NCI-H510A treated with DMSO at 0.1 percent for 48 hours (cell line): ENCODE results near the gene SUN2.

Source experiments
- DNase-seq: peaks from one replicate; lab custom pipeline; 2025; lab: John Stamatoyannopoulos, UW

SUN2 gene

GRCh38 chr22:38716271-38716670, 39.5 kb downstream of the SUN2 start:
- no peak for DNase-seq

GRCh38 chr22:38715852-38716251, 39.9 kb downstream of the SUN2 start:
- DNase-seq: no peak

- DNase-seq: peak; percentile 71
These were observed 40.5 kb downstream of the SUN2 start for GRCh38 chr22:38715176-38715764.

DNA sequence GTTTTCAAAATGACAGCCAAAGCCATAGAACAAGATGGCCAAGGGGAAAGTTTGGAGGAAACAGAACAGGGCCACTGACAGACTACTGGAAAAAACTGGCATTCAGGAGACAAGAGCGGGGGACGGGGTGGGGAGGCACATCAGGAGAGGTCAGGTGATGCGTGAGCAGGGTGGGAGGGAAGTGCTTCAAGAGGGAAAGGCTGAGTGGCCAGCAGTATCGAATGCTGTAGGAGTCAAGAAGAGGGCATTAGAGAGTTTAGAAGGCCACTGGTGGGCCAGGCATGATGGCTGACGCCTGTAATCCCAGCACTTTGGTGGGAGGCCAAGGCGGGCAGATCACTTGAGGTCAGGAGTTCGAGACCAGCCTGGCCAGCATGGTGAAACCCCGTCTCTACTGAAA, 41.9 kb downstream of the SUN2 start:
- DNase-seq: no peak

GRCh38 chr22:38712486-38713207, 43.2 kb downstream of the SUN2 start:
- DNase-seq: no peak

DNA sequence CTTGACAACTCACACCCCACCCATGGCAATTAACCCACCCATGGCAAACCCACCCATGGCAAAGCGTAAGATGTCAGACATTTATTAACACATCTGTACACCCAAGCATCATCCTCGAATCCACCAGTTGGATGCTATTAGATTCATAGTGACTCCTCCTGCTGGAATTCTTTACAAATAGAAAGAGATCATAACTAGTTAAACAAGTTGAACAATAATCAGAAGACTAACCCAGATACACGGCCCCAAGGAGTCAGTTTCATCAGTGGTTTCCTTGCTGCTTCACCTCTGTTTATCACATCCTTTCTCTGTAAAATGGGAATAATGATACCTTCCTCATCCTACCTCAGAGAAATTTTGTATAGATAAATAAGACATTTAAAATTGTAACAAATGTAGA, 44.9 kb downstream of the SUN2 start:
- no peak for DNase-seq

GRCh38 chr22:38710351-38710750, 45.4 kb downstream of the SUN2 start:
- DNase-seq: no peak

- DNase-seq: no peak
These were observed 46.5 kb downstream of the SUN2 start for GRCh38 chr22:38709306-38709705.

DNA sequence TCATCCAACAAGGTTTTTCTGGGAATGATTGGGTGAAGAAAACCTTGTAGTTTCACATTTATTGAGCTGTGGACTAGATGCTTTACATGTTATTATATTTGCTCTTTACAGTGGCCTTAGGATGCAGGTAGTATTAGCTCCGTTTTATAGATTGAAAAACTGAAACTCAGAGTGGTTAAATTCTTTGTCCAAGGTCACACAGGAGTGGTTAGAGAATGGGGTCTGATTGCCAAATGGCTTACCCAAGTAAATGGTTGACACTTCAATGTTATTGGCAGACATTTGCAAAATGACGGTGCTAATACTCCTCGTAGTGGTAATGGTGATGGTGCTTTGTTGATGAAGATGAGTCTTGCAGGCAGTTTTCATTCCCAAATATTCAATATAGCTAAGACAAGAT, 47.8 kb downstream of the SUN2 start:
- DNase-seq: no peak

- peak; percentile 9 for DNase-seq
These were observed 48.5 kb downstream of the SUN2 start for GRCh38 chr22:38707346-38707745.

DNA sequence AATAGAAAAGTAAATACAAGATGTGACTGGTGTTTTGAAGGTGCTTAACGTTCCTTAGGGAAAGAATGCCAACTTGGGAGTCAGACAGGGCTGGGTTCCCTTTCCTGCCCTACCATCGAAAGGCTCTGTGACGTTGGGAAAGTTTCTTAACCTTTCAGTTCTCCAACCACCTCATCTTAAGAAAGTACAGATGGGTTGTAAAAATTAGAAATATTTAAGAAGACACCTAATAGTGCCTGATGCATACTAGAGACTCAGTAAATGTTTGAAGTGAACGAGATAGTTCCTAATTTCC, 49.0 kb downstream of the SUN2 start:
- no peak for DNase-seq

DNA sequence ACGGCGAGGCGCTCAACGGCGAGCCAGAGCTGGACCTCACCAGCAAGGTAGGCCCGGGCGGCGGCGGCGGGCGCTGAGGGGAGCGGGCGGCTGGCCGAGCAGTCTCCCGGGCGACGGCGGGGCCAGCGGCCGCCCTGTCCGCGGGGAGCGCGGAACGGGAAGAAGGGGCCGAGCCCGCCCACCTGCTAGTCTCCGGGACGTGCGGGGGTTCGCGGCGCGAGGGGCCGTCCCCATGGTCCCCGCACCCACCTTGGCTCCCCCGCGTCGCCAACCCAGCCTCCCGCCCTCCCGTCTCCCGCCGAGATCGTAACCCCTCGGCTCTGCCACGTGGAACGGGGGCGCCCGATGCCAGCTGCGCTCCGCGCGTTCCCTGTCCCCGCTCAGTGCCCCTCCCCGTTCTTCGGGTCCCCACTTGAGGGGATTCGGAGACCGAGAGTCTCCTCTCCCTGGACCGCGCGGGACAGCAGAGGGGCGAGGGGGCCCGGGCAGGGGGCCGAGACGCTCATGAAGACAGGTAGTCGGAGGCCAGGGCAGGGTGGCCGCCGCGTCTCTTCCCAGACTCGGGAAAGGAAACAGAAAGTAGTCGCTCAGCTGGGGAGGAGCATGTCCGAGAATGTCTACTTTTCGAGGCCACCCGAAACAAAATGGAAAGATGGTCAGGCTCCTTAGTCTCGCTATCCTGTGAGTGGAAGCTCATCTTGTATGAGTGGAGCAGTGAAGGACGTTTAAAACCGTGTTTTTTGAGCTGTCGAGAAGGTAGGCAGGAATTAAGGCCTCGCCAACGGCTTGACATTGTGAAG, 49.5 kb downstream of the SUN2 start:
- DNase-seq: no peak

DNA sequence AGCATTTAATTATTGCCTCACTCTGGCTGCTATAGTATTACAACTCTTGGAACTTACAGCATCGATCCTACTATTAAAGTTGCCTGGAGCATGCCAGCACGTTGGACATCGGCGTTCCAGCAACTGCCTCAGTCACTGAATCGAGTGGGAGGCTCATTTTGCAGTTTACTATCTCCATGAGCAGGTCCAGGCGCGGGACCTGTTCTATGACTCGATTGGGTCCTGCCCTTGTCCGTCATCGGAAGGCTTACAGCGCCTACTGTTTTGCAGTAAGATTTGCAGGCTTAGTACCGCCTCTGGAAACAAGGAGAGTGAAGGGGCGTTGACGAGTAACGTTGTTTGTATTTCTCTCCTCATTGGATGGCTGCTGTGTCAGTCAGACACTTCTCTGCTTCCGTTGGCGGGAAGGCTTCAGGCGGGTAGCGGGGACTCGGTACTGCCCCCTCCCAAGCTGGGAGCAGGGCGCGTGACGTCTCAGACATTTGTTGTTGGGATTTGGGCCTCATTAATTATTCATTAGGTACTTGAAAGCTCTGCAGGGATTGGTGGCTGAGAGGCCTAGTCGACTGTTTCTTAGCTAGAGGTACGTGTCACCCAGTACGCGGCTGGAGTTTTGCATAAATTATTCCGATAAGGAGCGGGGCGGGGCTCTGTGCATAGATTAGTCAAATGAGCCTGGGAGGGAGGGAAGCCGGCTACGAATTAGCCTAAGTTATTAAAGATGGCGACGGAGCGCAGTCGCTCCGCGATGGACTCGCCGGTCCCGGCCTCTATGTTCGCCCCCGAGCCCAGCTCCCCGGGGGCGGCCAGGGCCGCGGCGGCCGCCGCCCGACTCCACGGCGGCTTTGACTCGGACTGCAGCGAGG, 50.3 kb downstream of the SUN2 start, which contains the start of gene GTPBP1:
TSS of gene GTPBP1 (plus strand) at position 710 of the 866 bp plus-strand sequence. CDS start at position 722, 12 bp downstream.
- DNase-seq: peak; percentile 98

DNA sequence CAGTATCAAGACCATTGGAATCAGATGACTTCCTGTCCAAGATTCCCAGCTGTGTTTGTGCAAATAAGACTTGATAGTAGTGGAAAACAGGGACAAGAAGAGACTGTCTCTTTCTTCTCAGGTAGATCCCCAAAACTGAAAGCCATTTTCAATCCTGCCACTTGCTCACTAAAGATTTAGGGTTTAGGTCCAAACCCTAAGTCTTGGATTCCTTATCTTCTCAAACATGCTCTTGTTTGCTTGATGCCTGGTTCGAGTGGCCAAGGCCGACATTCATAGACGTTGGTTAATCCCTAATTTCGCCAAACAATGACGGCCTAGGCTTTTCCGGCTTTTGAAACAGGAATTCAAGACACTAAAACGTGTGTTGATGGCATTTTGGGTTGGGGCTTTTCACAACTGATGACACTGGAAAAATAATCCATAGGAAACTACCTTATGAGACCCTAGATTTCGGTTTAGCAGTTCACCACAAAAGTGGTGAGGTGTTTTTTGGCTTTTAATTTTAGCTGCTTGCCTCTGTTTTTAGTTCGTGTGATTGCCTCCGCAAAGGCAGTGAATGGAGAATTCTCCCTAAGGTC, 51.1 kb downstream of the SUN2 start:
- DNase-seq: no peak

DNA sequence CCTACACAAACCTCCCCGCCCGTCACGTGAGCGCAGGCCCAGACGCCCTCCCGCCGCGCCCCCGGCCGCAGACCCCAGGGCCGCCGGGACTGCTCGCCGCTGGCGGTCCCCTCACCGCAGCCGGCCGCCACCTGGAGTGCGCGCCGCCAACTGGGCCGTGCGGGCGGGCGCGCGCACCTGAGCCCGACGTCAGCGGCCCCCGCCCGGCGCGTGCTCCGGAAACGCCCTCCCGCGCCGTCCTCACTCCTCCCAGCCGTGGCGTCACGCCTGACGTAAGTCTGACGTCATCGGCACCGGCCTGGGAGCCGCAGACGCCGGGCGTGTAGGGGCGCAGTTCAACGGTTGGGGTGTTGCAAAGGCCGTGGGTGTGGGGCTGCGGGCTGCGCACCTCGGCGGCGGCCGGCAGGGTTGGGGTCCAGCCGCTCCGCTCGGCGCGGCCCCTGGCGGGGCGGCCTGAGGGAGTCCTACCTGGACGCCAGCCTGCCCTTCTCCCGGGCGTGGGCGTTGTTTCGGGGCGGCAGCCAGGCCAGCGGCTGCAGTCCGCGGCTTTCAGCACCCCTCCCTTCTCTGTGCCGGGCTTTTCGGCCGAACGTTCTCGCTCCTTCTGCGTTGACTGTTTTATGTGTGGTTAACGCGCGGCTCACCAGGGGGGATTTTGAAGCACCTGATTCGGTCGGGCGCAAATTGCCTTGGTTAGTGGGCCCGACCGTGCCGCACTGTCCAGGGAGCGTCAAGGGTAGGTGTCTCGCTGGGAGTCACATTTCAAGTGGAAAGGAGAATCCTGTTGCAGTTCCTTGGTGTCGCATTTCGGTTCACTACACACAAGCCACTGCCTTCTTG, 54.8 kb downstream of the SUN2 start, which contains the start of gene JOSD1:
TSS of gene JOSD1 (minus strand) at position 155 of the 840 bp plus-strand sequence. CDS start 956 bp downstream, outside the sequence.
- DNase-seq: peak; percentile 66

DNA sequence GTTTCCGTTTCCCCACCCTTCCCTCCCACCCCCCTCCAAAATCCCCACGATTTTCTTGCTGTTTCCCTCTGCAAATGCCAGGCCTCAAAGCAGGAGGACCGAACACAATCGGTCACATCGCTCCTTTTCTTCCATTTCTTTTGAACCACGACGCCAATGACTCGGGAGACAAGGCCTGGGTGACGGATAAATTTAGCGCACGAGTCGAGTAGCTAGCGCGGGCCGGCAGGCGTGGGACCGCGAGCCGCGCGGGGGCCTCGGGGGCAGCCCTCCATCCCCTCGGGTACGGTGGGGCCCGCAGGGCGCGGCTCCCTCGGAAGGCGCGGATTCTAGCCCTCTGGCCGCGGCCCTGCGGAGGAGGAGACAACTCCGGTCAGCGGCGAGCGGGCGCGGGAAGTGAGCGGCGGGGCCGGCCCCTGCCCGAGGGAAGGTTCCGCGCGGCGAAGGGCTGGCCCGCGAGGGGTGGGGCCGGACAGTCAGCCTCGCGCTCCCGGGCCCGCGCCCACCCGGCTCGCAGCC, 55.5 kb downstream of the SUN2 start:
- DNase-seq: peak; percentile 66

DNA sequence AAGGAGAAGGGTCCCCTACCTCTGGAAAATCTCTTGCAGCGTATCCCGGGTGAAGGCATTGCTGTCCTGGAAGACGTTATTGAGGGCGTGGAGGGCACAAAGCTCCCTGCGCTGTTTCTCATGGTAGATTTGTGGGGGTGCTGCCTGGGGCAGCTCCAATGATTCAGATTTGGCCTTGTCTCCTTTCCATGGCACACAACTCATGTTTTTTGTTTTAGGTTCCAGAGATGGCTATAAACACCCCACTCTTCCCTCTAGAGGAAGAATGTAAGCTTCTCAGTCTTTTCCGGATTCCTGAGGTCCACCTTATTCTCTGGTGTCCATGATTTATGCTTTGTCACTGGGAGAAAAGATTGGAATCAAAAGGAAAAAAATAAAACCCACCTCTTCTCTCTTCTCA, 56.0 kb downstream of the SUN2 start:
- DNase-seq: no peak

GRCh38 chr22:38699143-38699542, 56.7 kb downstream of the SUN2 start:
- no peak for DNase-seq

DNA sequence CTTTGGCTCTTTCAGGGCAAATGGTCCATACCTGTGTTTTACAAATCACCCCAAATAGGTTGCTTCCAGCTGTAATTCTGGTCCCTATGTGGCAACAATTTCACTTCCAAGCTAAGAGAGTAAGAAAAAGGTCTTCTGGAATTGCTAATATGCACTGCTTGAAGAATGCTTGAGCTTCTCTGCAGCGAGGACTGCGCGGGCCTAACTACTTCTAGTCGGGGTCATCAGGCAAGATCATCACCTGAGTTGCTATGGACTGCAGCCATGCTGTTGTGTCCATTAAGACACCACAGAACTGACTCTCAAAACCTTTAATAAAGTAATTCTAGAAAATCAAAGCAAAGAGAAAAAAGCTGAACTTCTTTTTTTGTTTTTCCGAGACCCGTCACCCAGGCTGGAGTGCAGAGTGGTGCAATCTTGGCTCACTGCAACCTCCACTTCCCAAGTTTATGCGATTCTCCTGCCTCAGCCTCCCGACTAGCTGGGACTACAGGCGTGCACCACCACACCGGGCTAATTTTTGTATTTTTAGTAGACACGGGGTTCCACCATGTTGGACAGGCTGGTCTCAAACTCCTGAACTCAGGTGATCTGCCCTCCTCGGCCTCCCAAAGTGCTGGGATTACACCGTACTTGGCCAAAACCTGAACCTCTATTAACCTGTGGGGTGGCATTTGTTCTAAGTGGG, 57.2 kb downstream of the SUN2 start:
- no peak for DNase-seq
